Activated naive CD8-positive, alpha-beta T cell (primary cell): ENCODE data around the gene VAT1.
"Not testable (repeated sequence)": the region's sequence is repeated elsewhere in the genome, so short reads cannot be mapped to it uniquely, and the experiment has no call there.

Source experiments
- H3K27ac Mint-ChIP-seq: one replicate; pipeline ENCODE4 v1.8.0; 2021; ENCODE audit warnings: mixed read lengths
- H3K27me3 Mint-ChIP-seq: one replicate; pipeline ENCODE4 v1.8.0; 2021; ENCODE audit warnings: mixed read lengths
- H3K36me3 Mint-ChIP-seq: one replicate; pipeline ENCODE4 v1.8.0; 2021; ENCODE audit warnings: mixed read lengths
- H3K4me1 Mint-ChIP-seq: one replicate; pipeline ENCODE4 v1.8.0; 2021; ENCODE audit warnings: low read depth, mixed read lengths
- H3K4me3 Mint-ChIP-seq: one replicate; pipeline ENCODE4 v1.8.0; 2021; ENCODE audit warnings: mild to moderate bottlenecking, mixed read lengths
- H3K9me3 Mint-ChIP-seq: one replicate; pipeline ENCODE4 v1.8.0; 2021; ENCODE audit warnings: low read depth, mixed read lengths

VAT1 gene

GRCh38 chr17:42997984-42998938 lies 23.9 kb downstream of the VAT1 start, which contains the start of gene RPL27:
Gene RPL27 (plus strand): TSS chr17:42998419. CDS start chr17:42998751, 332 bp downstream.
- Mint-ChIP-seq H3K27ac (peak within 1 kb of the TSS; percentile 98), H3K36me3 (peaks cover 11% of the 10 kb centered on the region), H3K9me3 (no peaks in the 10 kb centered on the region), H3K4me1 (peaks cover 29% of the 10 kb centered on the region), H3K4me3 (peak within 1 kb of the TSS; percentile 98), H3K27me3 (no peaks in the 10 kb centered on the region)

- Mint-ChIP-seq H3K36me3 (peaks cover 11% of the 10 kb centered on the region), H3K27me3 (no peaks in the 10 kb centered on the region), H3K9me3 (no peaks in the 10 kb centered on the region), H3K4me1 (peaks cover 25% of the 10 kb centered on the region), H3K27ac (peak overlapping the region; percentile 98), H3K4me3 (peak overlapping the region; percentile 98)
Observed at GRCh38 chr17:42997390-42997983, 24.7 kb downstream of the VAT1 start.

- not testable (repeated sequence) for H3K27me3 Mint-ChIP-seq, H3K36me3 Mint-ChIP-seq, H3K27ac Mint-ChIP-seq
Observed at GRCh38 chr17:42993913-42994312, 28.3 kb downstream of the VAT1 start.

GRCh38 chr17:42992872-42993271 lies 29.3 kb downstream of the VAT1 start:
- Mint-ChIP-seq H3K4me3 (no peak overlapping the region), H3K9me3 (no peaks in the 10 kb centered on the region), H3K4me1 (peaks cover 4% of the 10 kb centered on the region), H3K27me3 (no peaks in the 10 kb centered on the region), H3K36me3 (peaks cover 9% of the 10 kb centered on the region), H3K27ac (no peak overlapping the region)

More at GRCh38 chr17:42993913-42994312, 28.3 kb downstream of the VAT1 start:
- not testable (repeated sequence) for H3K9me3 Mint-ChIP-seq, H3K4me1 Mint-ChIP-seq, H3K4me3 Mint-ChIP-seq

GRCh38 chr17:42991471-42991870 lies 30.7 kb downstream of the VAT1 start:
- no peak overlapping the region for H3K27ac Mint-ChIP-seq
- peaks cover 9% of the 10 kb centered on the region for H3K36me3 Mint-ChIP-seq
- H3K9me3 Mint-ChIP-seq, result no peaks in the 10 kb centered on the region
- no peaks in the 10 kb centered on the region for H3K27me3 Mint-ChIP-seq
- H3K4me3 Mint-ChIP-seq, result no peak overlapping the region
- no peaks in the 10 kb centered on the region for H3K4me1 Mint-ChIP-seq

GRCh38 chr17:42989726-42990652 lies 32.2 kb downstream of the VAT1 start:
- Mint-ChIP-seq H3K9me3 (no peaks in the 10 kb centered on the region), H3K27ac (no peak overlapping the region), H3K4me1 (peaks cover 4% of the 10 kb centered on the region), H3K4me3 (no peak overlapping the region), H3K36me3 (peaks cover 11% of the 10 kb centered on the region), H3K27me3 (no peaks in the 10 kb centered on the region)

GRCh38 chr17:42989141-42989540 lies 33.0 kb downstream of the VAT1 start:
- peaks cover 11% of the 10 kb centered on the region for H3K36me3 Mint-ChIP-seq
- peaks cover 7% of the 10 kb centered on the region for H3K4me1 Mint-ChIP-seq
- no peak overlapping the region for H3K4me3 Mint-ChIP-seq
- H3K27ac Mint-ChIP-seq, result no peak overlapping the region
- H3K9me3 Mint-ChIP-seq, result no peaks in the 10 kb centered on the region
- H3K27me3 Mint-ChIP-seq, result no peaks in the 10 kb centered on the region

GRCh38 chr17:42985225-42985624 lies 37.0 kb downstream of the VAT1 start:
- H3K36me3 Mint-ChIP-seq, result peaks cover 8% of the 10 kb centered on the region
- no peak overlapping the region for H3K27ac Mint-ChIP-seq
- H3K4me3 Mint-ChIP-seq, result no peak overlapping the region
- H3K27me3 Mint-ChIP-seq, result no peaks in the 10 kb centered on the region
- H3K9me3 Mint-ChIP-seq, result no peaks in the 10 kb centered on the region
- H3K4me1 Mint-ChIP-seq, result peaks cover 22% of the 10 kb centered on the region

- H3K4me1 Mint-ChIP-seq, result peaks cover 30% of the 10 kb centered on the region
- H3K36me3 Mint-ChIP-seq, result peaks cover 4% of the 10 kb centered on the region
- H3K27me3 Mint-ChIP-seq, result no peaks in the 10 kb centered on the region
- peak overlapping the region; percentile 95 for H3K4me3 Mint-ChIP-seq
- H3K9me3 Mint-ChIP-seq, result no peaks in the 10 kb centered on the region
- H3K27ac Mint-ChIP-seq, result peak overlapping the region; percentile 64
Observed at GRCh38 chr17:42982266-42982665, 39.9 kb downstream of the VAT1 start.

GRCh38 chr17:42980766-42981397 lies 41.3 kb downstream of the VAT1 start:
- H3K9me3 Mint-ChIP-seq, result no peaks in the 10 kb centered on the region
- H3K4me1 Mint-ChIP-seq, result peaks cover 30% of the 10 kb centered on the region
- H3K27me3 Mint-ChIP-seq, result no peaks in the 10 kb centered on the region
- H3K4me3 Mint-ChIP-seq, result peak overlapping the region; percentile 95
- peak overlapping the region; percentile 77 for H3K27ac Mint-ChIP-seq
- peaks cover 4% of the 10 kb centered on the region for H3K36me3 Mint-ChIP-seq

- peak within 1 kb of the TSS; percentile 96 for H3K27ac Mint-ChIP-seq
- H3K4me3 Mint-ChIP-seq, result peak within 1 kb of the TSS; percentile 95
- H3K9me3 Mint-ChIP-seq, result no peaks in the 10 kb centered on the region
- no peaks in the 10 kb centered on the region for H3K27me3 Mint-ChIP-seq
- peaks cover 4% of the 10 kb centered on the region for H3K36me3 Mint-ChIP-seq
- H3K4me1 Mint-ChIP-seq, result peaks cover 30% of the 10 kb centered on the region
Observed at GRCh38 chr17:42980274-42980765, 41.9 kb downstream of the VAT1 start, which contains the start of gene RUNDC1. Gene RUNDC1 (plus strand): TSS chr17:42980565. CDS start chr17:42980577, 12 bp downstream.

GRCh38 chr17:42979511-42980273 lies 42.5 kb downstream of the VAT1 start, which contains the start of gene PTGES3L:
Gene PTGES3L (minus strand): TSS chr17:42980080. CDS start chr17:42980053, 27 bp downstream.
- H3K36me3 Mint-ChIP-seq, result peaks cover 2% of the 10 kb centered on the region
- H3K27ac Mint-ChIP-seq, result peak within 1 kb of the TSS; percentile 96
- H3K4me1 Mint-ChIP-seq, result peaks cover 27% of the 10 kb centered on the region
- H3K27me3 Mint-ChIP-seq, result no peaks in the 10 kb centered on the region
- H3K9me3 Mint-ChIP-seq, result no peaks in the 10 kb centered on the region
- peak within 1 kb of the TSS; percentile 95 for H3K4me3 Mint-ChIP-seq

GRCh38 chr17:42975701-42976100 lies 46.5 kb downstream of the VAT1 start:
- not testable (repeated sequence) for H3K27me3 Mint-ChIP-seq, H3K4me3 Mint-ChIP-seq, H3K9me3 Mint-ChIP-seq, H3K27ac Mint-ChIP-seq, H3K36me3 Mint-ChIP-seq
- peaks cover 10% of the 10 kb centered on the region for H3K4me1 Mint-ChIP-seq
